GM06990 (cell line): ENCODE measurements around the gene ASB8.
"Not testable (repeated sequence)": the region's sequence is repeated elsewhere in the genome, so short reads cannot be mapped to it uniquely, and the experiment has no call there.

Experiments
- DNase-seq: peaks from one replicate; pipeline ENCODE4 v3.0.0-alpha.2; 2011; ENCODE audit not compliant: insufficient read length; ENCODE audit errors: extremely low read depth
- H3K27me3 ChIP-seq: replicated peaks from 2 replicates; pipeline ENCODE4 v1.6.0; 2011; ENCODE audit warnings: low read length; ENCODE audit not compliant: control insufficient read depth, insufficient read depth
- H3K36me3 ChIP-seq: 2 replicates; pipeline ENCODE4 v1.5.1; 2011; ENCODE audit warnings: low read length; ENCODE audit not compliant: control insufficient read depth, insufficient read depth
- H3K4me3 ChIP-seq: replicated peaks from 2 replicates; pipeline ENCODE4 v1.5.1; 2011; ENCODE audit warnings: low read depth, mild to moderate bottlenecking, control low read depth, low read length
- CTCF ChIP-seq: IDR thresholded peaks from 2 replicates; pipeline ENCODE4 v1.5.1; 2011; ENCODE audit warnings: low read length, control low read depth, mild to moderate bottlenecking, inconsistent platforms; ENCODE audit not compliant: insufficient read depth, poor library complexity, severe bottlenecking

The ASB8 gene

GRCh38 chr12:48115957-48116356 is 41.4 kb downstream of the ASB8 start:
- TF ChIP-seq CTCF: no peak
- H3K27me3 ChIP-seq: no peaks in the 10 kb centered on the region
- no peaks in the 10 kb centered on the region for H3K36me3 ChIP-seq
- no peak overlapping the region for H3K4me3 ChIP-seq
- no peak for DNase-seq

GRCh38 chr12:48111312-48111693 is 46.0 kb downstream of the ASB8 start:
- H3K36me3 ChIP-seq, DNase-seq, H3K27me3 ChIP-seq, H3K4me3 ChIP-seq: not testable (repeated sequence)

- TF ChIP-seq CTCF: no peak
- H3K4me3 ChIP-seq: no peak overlapping the region
- no peaks in the 10 kb centered on the region; the same call in 1 of the 2 replicates for H3K36me3 ChIP-seq
- no peaks in the 10 kb centered on the region for H3K27me3 ChIP-seq
- DNase-seq: no peak
Measured at GRCh38 chr12:48110691-48111311, 46.5 kb downstream of the ASB8 start.

GRCh38 chr12:48109424-48109823 is 47.9 kb downstream of the ASB8 start:
- Histone ChIP-seq H3K4me3 (no peak overlapping the region), H3K27me3 (no peaks in the 10 kb centered on the region), H3K36me3 (no peaks in the 10 kb centered on the region; the same call in 1 of the 2 replicates)
- no peak for TF ChIP-seq CTCF
- DNase-seq: no peak

GRCh38 chr12:48106681-48107613 is 50.4 kb downstream of the ASB8 start:
- Histone ChIP-seq H3K36me3 (no peaks in the 10 kb centered on the region; the same call in 1 of the 2 replicates), H3K4me3 (peak overlapping the region; percentile 87), H3K27me3 (no peaks in the 10 kb centered on the region)
- TF ChIP-seq CTCF: no peak
- no peak for DNase-seq
